NCI-H2196 treated with DMSO at 0.1 percent for 48 hours (cell line): ENCODE data around the gene EXD3.

Experiments used
- DNase-seq: peaks from one replicate; lab custom pipeline; 2025; ENCODE audit not compliant: unreplicated experiment; lab: John Stamatoyannopoulos, UW

The EXD3 gene

GRCh38 chr9:137276473-137277328 is 146.3 kb downstream of the EXD3 start:
- DNase-seq, result no peak

GRCh38 chr9:137275588-137276472 is 147.1 kb downstream of the EXD3 start:
- DNase-seq, result no peak

GRCh38 chr9:137275203-137275587 is 147.8 kb downstream of the EXD3 start:
- DNase-seq, result no peak

GRCh38 chr9:137273611-137274320 is 149.2 kb downstream of the EXD3 start:
- DNase-seq, result no peak

GRCh38 chr9:137273095-137273490 is 149.9 kb downstream of the EXD3 start:
- DNase-seq, result no peak

- no peak for DNase-seq
Measured at GRCh38 chr9:137272241-137273094, 150.5 kb downstream of the EXD3 start.

- DNase-seq, result no peak
Measured at GRCh38 chr9:137271696-137272076, 151.3 kb downstream of the EXD3 start.

- no peak for DNase-seq
Measured at GRCh38 chr9:137270929-137271695, 151.8 kb downstream of the EXD3 start.

- DNase-seq, result no peak
Measured at GRCh38 chr9:137269231-137269772, 153.7 kb downstream of the EXD3 start.

GRCh38 chr9:137268538-137269201 is 154.3 kb downstream of the EXD3 start:
- no peak for DNase-seq

GRCh38 chr9:137267933-137268355 is 155.0 kb downstream of the EXD3 start:
- DNase-seq, result no peak

GRCh38 chr9:137266585-137267453 is 156.1 kb downstream of the EXD3 start:
- DNase-seq, result no peak

GRCh38 chr9:137266162-137266527 is 156.8 kb downstream of the EXD3 start:
- no peak for DNase-seq

- DNase-seq, result no peak
Measured at GRCh38 chr9:137265496-137266161, 157.3 kb downstream of the EXD3 start.

GRCh38 chr9:137264067-137264466 is 158.9 kb downstream of the EXD3 start:
- no peak for DNase-seq

GRCh38 chr9:137263506-137263905 is 159.5 kb downstream of the EXD3 start:
- no peak for DNase-seq

GRCh38 chr9:137262909-137263285 is 160.1 kb downstream of the EXD3 start:
- DNase-seq, result no peak
